AG09309 (cell line): Measurements from ENCODE around the gene MRPL10.

ENCODE experiments used
- DNase-seq: peaks from one replicate; pipeline ENCODE4 v3.0.0-alpha.2; 2010; ENCODE audit warnings: low read depth
- H3K4me3 ChIP-seq: 2 replicates; pipeline ENCODE4 v1.5.1; 2011; ENCODE audit warnings: mild to moderate bottlenecking, low read depth, low read length, moderate library complexity; ENCODE audit not compliant: control insufficient read depth
- CTCF ChIP-seq: IDR thresholded peaks from 2 replicates; pipeline ENCODE4 v1.5.1; 2011; ENCODE audit warnings: mild to moderate bottlenecking, low read depth, low read length, inconsistent platforms; ENCODE audit not compliant: insufficient read depth, control insufficient read depth; ENCODE audit errors: missing control alignments

MRPL10 gene

GRCh38 chr17:47820033-47820789 lies 11.1 kb downstream of the MRPL10 start:
- TF ChIP-seq CTCF: no peak
- H3K4me3 ChIP-seq: no peak overlapping the region
- DNase-seq: no peak

DNA sequence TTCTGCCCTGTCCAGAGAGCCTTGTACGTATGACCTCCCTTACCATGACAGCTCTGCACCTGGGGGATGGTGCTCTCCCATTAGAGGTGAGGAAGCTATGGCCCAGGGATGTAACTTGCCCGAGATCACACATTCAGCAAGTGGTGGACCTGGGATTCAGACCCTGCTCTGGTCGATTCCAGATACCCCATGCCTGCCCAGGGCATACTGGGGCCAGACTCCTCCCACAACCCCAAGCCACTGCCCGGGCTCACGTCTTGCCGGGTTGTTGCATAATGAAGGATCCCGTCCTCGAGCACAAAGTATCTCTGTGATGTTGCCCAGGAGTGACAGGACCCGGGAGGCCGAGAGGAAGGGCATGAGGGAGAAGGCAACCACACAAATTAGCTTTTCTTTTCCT lies 11.9 kb downstream of the MRPL10 start:
- no peak for TF ChIP-seq CTCF
- no peak for DNase-seq
- H3K4me3 ChIP-seq: no peak overlapping the region

GRCh38 chr17:47818002-47818695 lies 13.2 kb downstream of the MRPL10 start:
- TF ChIP-seq CTCF: no peak
- no peak overlapping the region for H3K4me3 ChIP-seq
- DNase-seq: no peak

DNA sequence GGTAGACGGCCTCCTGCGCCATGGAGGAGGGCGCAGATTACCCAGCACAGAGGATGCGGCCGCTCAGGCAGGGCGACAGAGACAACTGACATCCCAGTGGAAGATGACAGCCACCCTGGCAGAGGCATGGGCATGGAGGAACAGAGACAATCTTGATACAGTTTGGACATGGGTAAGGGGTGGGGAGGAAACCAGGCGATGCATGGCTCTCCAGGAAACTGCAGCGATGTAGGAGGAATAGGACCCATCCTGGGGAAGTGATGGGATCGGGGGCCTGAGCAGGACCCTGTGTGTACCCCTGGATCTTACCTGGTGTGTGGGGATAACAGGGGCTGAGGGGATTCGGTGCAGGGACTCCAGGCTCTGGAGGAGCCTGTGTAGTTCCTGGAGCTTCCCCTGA lies 14.4 kb downstream of the MRPL10 start:
- TF ChIP-seq CTCF: no peak
- H3K4me3 ChIP-seq: no peak overlapping the region
- DNase-seq: no peak

- no peak overlapping the region for H3K4me3 ChIP-seq
- no peak for TF ChIP-seq CTCF
- no peak for DNase-seq
Observed at GRCh38 chr17:47816111-47816735, 15.1 kb downstream of the MRPL10 start.

- H3K4me3 ChIP-seq: no peak overlapping the region
- DNase-seq: no peak
- TF ChIP-seq CTCF: no peak
Observed at GRCh38 chr17:47815106-47815918, 16.0 kb downstream of the MRPL10 start.
